Measurements from ENCODE around the gene CNTNAP2.
"Not testable (repeated sequence)": the region's sequence is repeated elsewhere in the genome, so short reads cannot be mapped to it uniquely, and the experiment has no call there.

- TF ChIP-seq CTCF (IDR thresholded peaks at IDR 0.05); REST (IDR thresholded peaks at IDR 0.05; ENCODE audit: insufficient read depth in 1 of 2, low read depth in 2 of 2, low read length in 1 of 2): not testable (repeated sequence)
Observed at GRCh38 chr7:146248744-146249143, 132.1 kb downstream of the CNTNAP2 start.
